Natural killer cell (primary cell): ENCODE measurements around the gene SPRR2B. TPM values are rescaled to one million over a fixed set of nuclear protein-coding genes. Genes with fewer than 3 reads are reported as not detected.

Experiments
- ATAC-seq, 3 donors: fragments of 150-1000 bp in 2 of 3; fragments of 200-7000 bp in 1 of 3; cut with Tn5 transposase; 1 replicate in 1 of 3; 2 replicates in 2 of 3; pipeline ENCODE4 v1.10.0; 2021; ENCODE audit warnings: mild to moderate bottlenecking in 2 of 3, moderate library complexity in 2 of 3
- DNase-seq, 2 donors: peaks; one replicate each; pipeline versions ENCODE4 v3.0.0 to v3.0.0-alpha.2; 2013 to 2021; ENCODE audit warnings: mixed read lengths in 1 of 2
- H3K27ac ChIP-seq: one replicate; pipeline ENCODE4 v1.5.1; 2013; ENCODE audit warnings: mild to moderate bottlenecking, low read length
- H3K27me3 ChIP-seq: one replicate; pipeline ENCODE4 v1.6.1; 2013; ENCODE audit warnings: low read length; ENCODE audit not compliant: control insufficient read depth, insufficient read depth
- H3K36me3 ChIP-seq: one replicate; pipeline ENCODE4 v1.6.1; 2013; ENCODE audit warnings: low read length; ENCODE audit not compliant: control insufficient read depth, insufficient read depth
- H3K4me1 ChIP-seq: one replicate; pipeline ENCODE4 v1.6.1; 2013; ENCODE audit warnings: low read length; ENCODE audit not compliant: control insufficient read depth, insufficient read depth
- H3K4me3 ChIP-seq: one replicate; pipeline ENCODE4 v1.5.1; 2013; ENCODE audit warnings: low read length
- H3K9me3 ChIP-seq: one replicate; pipeline ENCODE4 v1.6.1; 2013; ENCODE audit warnings: low read length; ENCODE audit not compliant: control insufficient read depth, insufficient read depth
- H3K27ac Mint-ChIP-seq, 2 donors: one replicate each; pipeline ENCODE4 v1.8.0; 2022; ENCODE audit warnings: mild to moderate bottlenecking in 2 of 2, mixed read lengths in 2 of 2, moderate library complexity in 1 of 2
- H3K27me3 Mint-ChIP-seq, 2 donors: one replicate each; pipeline ENCODE4 v1.8.0; 2022; ENCODE audit warnings: low read depth in 2 of 2, mixed read lengths in 2 of 2
- H3K36me3 Mint-ChIP-seq: one replicate; pipeline ENCODE4 v1.8.0; 2022; ENCODE audit warnings: mixed read lengths
- H3K4me1 Mint-ChIP-seq, 2 donors: one replicate each; pipeline ENCODE4 v1.8.0; 2022; ENCODE audit warnings: mixed read lengths in 2 of 2
- H3K4me3 Mint-ChIP-seq: one replicate; pipeline ENCODE4 v1.8.0; 2022; ENCODE audit warnings: mild to moderate bottlenecking, moderate library complexity, mixed read lengths
- H3K9me3 Mint-ChIP-seq, 2 donors: one replicate each; pipeline ENCODE4 v1.8.0; 2022; ENCODE audit warnings: mixed read lengths in 2 of 2
- WGBS: methylation state at CpG from one replicate; pipeline ENCODE4 v1.1.7; 2013; ENCODE audit warnings: missing lambda C conversion rate; ENCODE audit not compliant: insufficient coverage; 5-methylcytosine and 5-hydroxymethylcytosine counted together
- intact Hi-C: fragments of 100-400 bp; cut with micrococcal nuclease; formaldehyde crosslinking; loops from one replicate; pipeline ENCODE4 v1.14.2; 2022
- total RNA-seq, 4 donors: library from RNA; stranded (reverse); fragments of 120-200 nt in 1 of 4; gene quantifications; one replicate each; pipeline versions ENCODE4 v1.2.3 to v1.2.4, GENCODE V29; 2013 to 2022
- TF ChIP-seq, protein P1 (sequence below): fragments of 200-600 bp; IDR thresholded peaks from one replicate; pipeline ENCODE4 v1.8.0; 2022; ENCODE audit warnings: antibody characterized with exemption

SPRR2B gene
- total RNA-seq, 3 donors from 2014 or later (not counting 1 experiment from before 2014, with no cell fraction given), result not detected

DNA sequence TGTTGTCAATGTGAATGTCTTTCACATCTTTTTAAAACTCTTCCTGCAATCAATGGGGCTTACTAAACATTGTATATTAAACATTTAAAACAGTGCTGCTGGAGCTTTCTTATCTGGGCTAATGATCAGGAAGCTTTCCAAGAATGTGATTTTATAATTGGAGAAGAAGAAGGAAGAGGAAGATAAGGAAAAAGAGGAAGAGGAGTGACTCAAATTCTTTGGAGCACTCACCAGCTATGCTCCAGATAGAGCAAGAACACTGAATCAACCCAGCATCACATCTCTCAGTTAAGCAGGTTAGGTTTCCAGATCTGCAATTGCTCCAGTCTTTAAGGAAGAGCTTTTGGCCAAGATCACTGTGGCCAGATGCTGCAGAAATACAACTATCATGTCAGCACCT is 24.4 kb upstream of the SPRR2B start:
- Histone ChIP-seq H3K36me3 (no peaks in the 10 kb centered on the region), H3K27me3 (peaks cover 2% of the 10 kb centered on the region), H3K27ac (no peak overlapping the region), H3K4me1 (no peaks in the 10 kb centered on the region), H3K4me3 (no peak overlapping the region), H3K9me3 (no peaks in the 10 kb centered on the region)
- DNase-seq (no peak), ATAC-seq (no peak)
- Mint-ChIP-seq H3K4me1 (no peaks in the 10 kb centered on the region), H3K27ac (no peak overlapping the region), H3K36me3 (no peaks in the 10 kb centered on the region), H3K9me3 (no peaks in the 10 kb centered on the region), H3K27me3 (peaks cover 8 to 17% of the 10 kb centered on the region in 2 donors), H3K4me3 (no peak overlapping the region)
- TF ChIP-seq, protein P1, sequence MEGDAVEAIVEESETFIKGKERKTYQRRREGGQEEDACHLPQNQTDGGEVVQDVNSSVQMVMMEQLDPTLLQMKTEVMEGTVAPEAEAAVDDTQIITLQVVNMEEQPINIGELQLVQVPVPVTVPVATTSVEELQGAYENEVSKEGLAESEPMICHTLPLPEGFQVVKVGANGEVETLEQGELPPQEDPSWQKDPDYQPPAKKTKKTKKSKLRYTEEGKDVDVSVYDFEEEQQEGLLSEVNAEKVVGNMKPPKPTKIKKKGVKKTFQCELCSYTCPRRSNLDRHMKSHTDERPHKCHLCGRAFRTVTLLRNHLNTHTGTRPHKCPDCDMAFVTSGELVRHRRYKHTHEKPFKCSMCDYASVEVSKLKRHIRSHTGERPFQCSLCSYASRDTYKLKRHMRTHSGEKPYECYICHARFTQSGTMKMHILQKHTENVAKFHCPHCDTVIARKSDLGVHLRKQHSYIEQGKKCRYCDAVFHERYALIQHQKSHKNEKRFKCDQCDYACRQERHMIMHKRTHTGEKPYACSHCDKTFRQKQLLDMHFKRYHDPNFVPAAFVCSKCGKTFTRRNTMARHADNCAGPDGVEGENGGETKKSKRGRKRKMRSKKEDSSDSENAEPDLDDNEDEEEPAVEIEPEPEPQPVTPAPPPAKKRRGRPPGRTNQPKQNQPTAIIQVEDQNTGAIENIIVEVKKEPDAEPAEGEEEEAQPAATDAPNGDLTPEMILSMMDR, result no peak
- intact Hi-C loops, result no loop called here

DNA sequence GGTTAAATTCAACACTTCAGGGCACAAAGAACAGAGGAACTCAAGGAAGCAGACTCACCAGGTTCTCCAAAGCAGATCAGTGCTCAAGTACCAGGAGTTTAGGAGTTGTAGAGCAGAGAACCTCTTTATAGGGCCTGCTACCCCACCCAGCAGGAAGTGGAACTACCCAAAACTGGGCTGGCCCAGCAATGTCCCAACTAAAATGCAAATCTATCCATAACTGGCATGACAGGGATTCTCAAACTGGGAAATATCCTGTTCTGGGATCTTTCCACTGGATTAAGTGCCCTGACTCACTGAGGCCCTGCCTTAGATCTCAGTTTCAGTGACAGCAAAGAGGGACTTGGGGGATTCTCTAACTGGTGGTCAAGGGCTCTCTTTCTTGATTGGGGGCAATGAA is 23.0 kb upstream of the SPRR2B start, which contains the start of gene SPRR2E:
Gene SPRR2E (minus strand): TSS at position 101 of the 400 bp plus-strand sequence. CDS start 775 bp downstream, outside the sequence.
- H3K27ac Mint-ChIP-seq, result no peak within 1 kb of the TSS
- H3K27me3 Mint-ChIP-seq, result peaks cover 8 to 17% of the 10 kb centered on the region in 2 donors
- H3K4me3 Mint-ChIP-seq, result no peak within 1 kb of the TSS
- DNase-seq, result no peak
- intact Hi-C loops, result no loop called here
- H3K36me3 Mint-ChIP-seq, result no peaks in the 10 kb centered on the region
- no peaks in the 10 kb centered on the region for H3K9me3 Mint-ChIP-seq
- no peaks in the 10 kb centered on the region for H3K36me3 ChIP-seq
- no peak for ATAC-seq
- no peaks in the 10 kb centered on the region for H3K4me1 ChIP-seq
- TF ChIP-seq, protein P1, result no peak
- H3K27ac ChIP-seq, result no peak within 1 kb of the TSS
- H3K4me3 ChIP-seq, result no peak within 1 kb of the TSS
- H3K9me3 ChIP-seq, result no peaks in the 10 kb centered on the region
- peaks cover 2% of the 10 kb centered on the region for H3K27me3 ChIP-seq
- no peaks in the 10 kb centered on the region for H3K4me1 Mint-ChIP-seq

DNA sequence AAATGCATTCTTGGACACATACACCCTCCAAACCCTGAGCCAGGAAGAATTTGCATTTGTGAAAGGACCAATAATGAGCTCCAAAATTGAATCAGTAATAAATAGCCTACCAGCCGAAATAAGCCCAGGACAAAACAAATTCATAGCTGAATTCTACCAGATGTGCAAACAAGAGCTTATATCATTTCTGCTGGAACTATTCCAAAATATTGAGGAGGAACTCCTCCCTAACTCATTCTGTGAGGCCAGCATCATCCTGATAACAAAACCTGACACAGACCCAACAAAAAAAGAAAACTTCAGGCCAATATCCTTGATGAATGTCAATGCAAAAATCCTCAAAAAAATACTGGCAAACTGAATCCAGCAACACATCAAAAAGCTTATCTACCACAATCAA is 16.2 kb upstream of the SPRR2B start:
- TF ChIP-seq, protein P1, result no peak
- no peaks in the 10 kb centered on the region for H3K36me3 Mint-ChIP-seq
- H3K4me1 Mint-ChIP-seq, result no peaks in the 10 kb centered on the region
- no peak for DNase-seq
- peaks cover 9 to 39% of the 10 kb centered on the region in 2 donors for H3K27me3 Mint-ChIP-seq
- intact Hi-C loops, result no loop called here
- Histone ChIP-seq H3K36me3 (no peaks in the 10 kb centered on the region), H3K4me1 (no peaks in the 10 kb centered on the region), H3K4me3 (no peak overlapping the region), H3K27me3 (no peaks in the 10 kb centered on the region), H3K27ac (no peak overlapping the region), H3K9me3 (no peaks in the 10 kb centered on the region)
- 74% methylated on average over 1 of the region's 1 CpG for WGBS
- no peak overlapping the region for H3K4me3 Mint-ChIP-seq
- no peaks in the 10 kb centered on the region for H3K9me3 Mint-ChIP-seq
- H3K27ac Mint-ChIP-seq, result no peak overlapping the region
- ATAC-seq, result no peak

- 94% methylated on average over 2 of the region's 3 CpGs for WGBS
- TF ChIP-seq, protein P1, result no peak
- H3K36me3 Mint-ChIP-seq, result no peaks in the 10 kb centered on the region
Observed at GRCh38 chr1:153081736-153082135, 10.3 kb upstream of the SPRR2B start.

More at GRCh38 chr1:153081736-153082135, 10.3 kb upstream of the SPRR2B start:
- Histone ChIP-seq H3K27ac (no peak overlapping the region), H3K9me3 (no peaks in the 10 kb centered on the region), H3K4me3 (no peak overlapping the region), H3K27me3 (no peaks in the 10 kb centered on the region), H3K4me1 (no peaks in the 10 kb centered on the region), H3K36me3 (no peaks in the 10 kb centered on the region)
- H3K9me3 Mint-ChIP-seq, result no peaks in the 10 kb centered on the region
- no peaks in the 10 kb centered on the region for H3K4me1 Mint-ChIP-seq
- H3K27ac Mint-ChIP-seq, result no peak overlapping the region
- no peak overlapping the region for H3K4me3 Mint-ChIP-seq
- intact Hi-C loops, result no loop called here
- no peak for DNase-seq
- H3K27me3 Mint-ChIP-seq, result peaks cover 6 to 25% of the 10 kb centered on the region in 2 donors
- ATAC-seq, result no peak
